A549 treated with GW870086 at 1 μM for 4 hours (cell line): ENCODE measurements around the gene PDE1A. TPM values are rescaled to one million over a fixed set of nuclear protein-coding genes. Genes with fewer than 3 reads are reported as not detected.

Experiments used
- total RNA-seq: library from RNA; stranded (reverse); fragments of 200-300 nt; extraction: Qiagen RNA extraction; gene quantifications from 5 replicates; pipeline ENCODE4 v1.2.3, GENCODE V29; 2022; ENCODE audit warnings: low read depth

The PDE1A gene
- total RNA-seq = 0.15 to 0.19 TPM (median 0.17 TPM) in 4 of 5 replicates, not detected in the other

GRCh38 chr2:182426918-182427240 is at the start of gene PDE1A:
PDE1A (minus strand) TSS chr2:182427036.

